ENCODE data around the gene PBX4.
A peak's percentile ranks its signal among the peaks of the same experiment; 100 is the strongest.
"Not testable (repeated sequence)": the region's sequence is repeated elsewhere in the genome, so short reads cannot be mapped to it uniquely, and the experiment has no call there.

The PBX4 gene

DNA sequence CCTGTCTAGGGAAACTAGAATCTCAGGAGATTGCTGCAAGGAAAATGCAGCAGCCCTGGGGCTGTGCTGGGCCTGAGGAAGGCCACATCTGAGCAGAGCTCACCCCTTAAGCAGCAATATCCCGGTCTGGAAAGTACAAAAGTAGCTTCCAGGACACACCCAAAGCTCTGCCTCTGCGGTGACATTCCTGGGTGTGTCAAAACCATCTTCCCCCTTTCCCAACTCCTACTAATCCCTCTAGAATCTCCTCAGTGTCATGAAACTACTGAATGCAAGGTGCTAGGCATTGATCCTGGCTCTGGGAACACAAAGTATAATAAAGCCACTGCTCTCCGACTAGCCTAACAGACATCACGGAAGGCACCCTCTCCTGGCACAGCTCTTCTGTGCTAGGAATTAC lies 5.0 kb downstream of the PBX4 start:
- no peaks in the 10 kb centered on the region for H4K20me1 ChIP-seq
- no peak overlapping the region for H3K4me3 ChIP-seq
- no peak overlapping the region for H3K4me2 ChIP-seq
- TF ChIP-seq Cebpa-rat (IDR thresholded peaks at IDR 0.05): no peak
- no peak overlapping the region for H3K27ac ChIP-seq
- H3K27me3 ChIP-seq: no peaks in the 10 kb centered on the region
- H3K4me1 ChIP-seq: peaks cover 20% of the 10 kb centered on the region
- H3K9me3 ChIP-seq: no peaks in the 10 kb centered on the region
- H3K9ac ChIP-seq: no peak overlapping the region
- no peaks in the 10 kb centered on the region for H3K36me3 ChIP-seq

DNA sequence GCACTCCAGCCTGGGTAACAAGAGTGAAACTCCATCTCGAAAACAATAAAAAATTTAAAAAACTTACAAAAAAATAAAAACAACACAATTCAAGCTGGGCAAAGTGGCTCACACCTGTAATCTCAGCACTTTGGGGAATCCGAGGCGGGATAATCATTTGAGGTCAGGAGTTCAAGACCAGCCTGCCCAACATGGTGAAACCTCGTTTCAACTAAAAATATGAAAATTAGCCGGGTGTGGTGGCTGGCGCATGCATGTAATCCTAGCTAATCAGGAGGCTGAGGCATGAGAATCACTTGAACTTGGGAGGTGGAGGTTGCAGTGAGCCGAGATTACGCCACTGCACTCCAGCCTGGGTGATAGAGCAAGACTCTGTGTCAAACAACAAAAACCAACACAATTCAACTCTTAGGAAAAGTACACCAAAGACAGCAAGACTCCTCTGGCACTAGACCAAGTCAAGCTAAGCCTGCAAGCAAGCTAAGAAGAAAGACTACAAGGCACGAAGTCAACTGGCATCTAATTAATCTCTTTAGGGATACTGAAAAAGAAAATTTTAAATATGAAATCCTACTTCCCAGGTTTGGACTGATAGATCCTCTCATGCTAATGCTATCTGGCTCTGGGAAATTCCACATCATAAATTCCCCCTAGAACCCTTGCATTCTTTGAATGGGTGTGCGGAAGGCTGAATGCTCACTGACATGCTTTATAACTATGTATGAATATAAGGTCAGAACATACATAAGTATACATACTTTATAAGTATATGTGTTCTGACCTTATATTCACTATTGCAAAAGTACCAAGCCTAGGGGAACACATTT lies 7.9 kb downstream of the PBX4 start:
- Histone ChIP-seq H4K20me1 (no peaks in the 10 kb centered on the region), H3K9me3 (no peaks in the 10 kb centered on the region), H3K27me3 (no peaks in the 10 kb centered on the region), H3K4me3 (no peak overlapping the region), H3K9ac (no peak overlapping the region), H3K4me2 (no peak overlapping the region), H3K36me3 (no peaks in the 10 kb centered on the region), H3K27ac (no peak overlapping the region), H3K4me1 (peaks cover 21% of the 10 kb centered on the region)
- no peak for TF ChIP-seq Cebpa-rat (IDR thresholded peaks at IDR 0.05)

DNA sequence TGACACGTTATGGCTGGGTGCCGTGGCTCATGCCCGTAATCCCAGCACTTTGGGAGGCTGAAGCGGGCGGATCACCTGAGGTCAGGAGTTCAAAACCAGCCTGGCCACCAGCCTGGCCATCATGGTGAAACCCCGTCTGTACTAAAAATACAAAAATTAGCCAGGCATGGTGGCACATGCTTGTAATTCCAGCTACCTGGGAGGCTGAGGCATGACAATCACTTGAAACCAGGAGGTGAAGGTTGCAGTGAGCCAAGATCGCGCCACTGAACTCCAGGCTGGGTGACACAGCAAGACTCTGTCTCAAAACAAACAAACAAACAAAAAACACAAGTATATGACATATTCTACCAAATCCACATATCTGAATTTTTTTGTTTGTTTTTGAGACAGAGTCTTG lies 11.8 kb downstream of the PBX4 start:
- not testable (repeated sequence) for H3K9ac ChIP-seq, H4K20me1 ChIP-seq, H3K9me3 ChIP-seq, H3K36me3 ChIP-seq, H3K27me3 ChIP-seq, H3K4me3 ChIP-seq
- Histone ChIP-seq H3K4me1 (peaks cover 38% of the 10 kb centered on the region), H3K4me2 (peak overlapping the region; percentile 29; the same call in 1 of the 2 replicates), H3K27ac (peak overlapping the region; percentile 63; the same call in 1 of the 2 replicates)

DNA sequence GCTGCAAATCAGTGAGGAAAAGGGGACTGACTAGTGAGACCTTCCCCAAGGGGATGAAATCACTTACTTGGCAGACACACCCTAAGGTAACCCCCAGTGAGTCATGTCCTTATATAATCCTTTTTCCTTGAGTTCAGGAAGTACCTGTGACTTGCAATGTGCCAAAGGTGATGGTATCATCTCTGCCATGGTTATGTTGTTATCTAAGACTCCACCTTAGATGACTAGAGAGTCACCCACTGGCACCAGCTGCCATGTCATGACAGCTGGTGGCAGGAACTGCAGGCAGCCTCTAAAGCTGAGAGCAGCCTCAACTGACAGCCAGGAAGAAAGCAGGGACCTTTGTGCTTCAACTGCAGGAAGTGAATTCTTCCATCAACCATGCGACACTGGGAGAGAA lies 12.5 kb downstream of the PBX4 start:
- no peak overlapping the region for H3K9ac ChIP-seq
- no peaks in the 10 kb centered on the region for H3K36me3 ChIP-seq
- H4K20me1 ChIP-seq: no peaks in the 10 kb centered on the region
- peak overlapping the region; percentile 29 for H3K4me2 ChIP-seq
- no peaks in the 10 kb centered on the region for H3K9me3 ChIP-seq
- H3K4me1 ChIP-seq: peaks cover 45% of the 10 kb centered on the region
- no peak overlapping the region for H3K4me3 ChIP-seq
- H3K27me3 ChIP-seq: no peaks in the 10 kb centered on the region
- TF ChIP-seq Cebpa-rat (IDR thresholded peaks at IDR 0.05): no peak
- H3K27ac ChIP-seq: peak overlapping the region; percentile 63

DNA sequence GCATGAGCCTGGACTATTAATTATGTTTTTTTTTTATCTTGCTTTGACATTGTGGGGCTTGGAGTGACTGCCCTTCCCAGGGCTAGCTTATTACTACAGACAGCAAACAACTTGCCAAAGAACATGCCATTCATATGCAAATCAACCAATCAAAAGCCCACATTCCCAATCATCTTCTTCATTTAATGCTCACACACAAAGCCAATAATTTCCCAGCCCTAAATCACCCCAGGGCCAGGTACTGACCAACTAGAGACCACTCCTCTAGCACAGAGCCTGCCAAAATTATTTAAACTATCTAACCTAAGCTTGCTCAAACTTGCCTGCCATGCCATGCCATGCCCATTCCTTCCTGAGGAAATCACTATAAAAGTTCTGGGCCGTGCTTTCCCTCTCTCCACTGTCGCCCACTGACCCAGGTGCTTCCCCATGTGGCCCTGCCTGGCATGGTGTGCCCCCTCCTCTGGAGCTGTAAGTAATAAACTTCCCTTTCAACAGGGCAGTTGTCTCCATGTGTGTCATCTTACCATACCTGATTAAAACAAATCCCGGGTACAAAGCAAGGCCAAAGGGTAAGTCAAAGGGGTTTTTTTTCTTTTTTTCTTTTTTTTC lies 15.7 kb downstream of the PBX4 start:
- no peaks in the 10 kb centered on the region for H4K20me1 ChIP-seq
- no peak overlapping the region for H3K4me3 ChIP-seq
- H3K36me3 ChIP-seq: no peaks in the 10 kb centered on the region
- H3K4me1 ChIP-seq: peaks cover 61% of the 10 kb centered on the region
- H3K9me3 ChIP-seq: no peaks in the 10 kb centered on the region
- 0 out of 2 replicates have a peak overlapping the region, but pooled peaks have one; percentile 7 for H3K27ac ChIP-seq
- no peak overlapping the region for H3K9ac ChIP-seq
- no peaks in the 10 kb centered on the region for H3K27me3 ChIP-seq
- peak overlapping the region; percentile 29 for H3K4me2 ChIP-seq
- no peak for TF ChIP-seq Cebpa-rat (IDR thresholded peaks at IDR 0.05)

DNA sequence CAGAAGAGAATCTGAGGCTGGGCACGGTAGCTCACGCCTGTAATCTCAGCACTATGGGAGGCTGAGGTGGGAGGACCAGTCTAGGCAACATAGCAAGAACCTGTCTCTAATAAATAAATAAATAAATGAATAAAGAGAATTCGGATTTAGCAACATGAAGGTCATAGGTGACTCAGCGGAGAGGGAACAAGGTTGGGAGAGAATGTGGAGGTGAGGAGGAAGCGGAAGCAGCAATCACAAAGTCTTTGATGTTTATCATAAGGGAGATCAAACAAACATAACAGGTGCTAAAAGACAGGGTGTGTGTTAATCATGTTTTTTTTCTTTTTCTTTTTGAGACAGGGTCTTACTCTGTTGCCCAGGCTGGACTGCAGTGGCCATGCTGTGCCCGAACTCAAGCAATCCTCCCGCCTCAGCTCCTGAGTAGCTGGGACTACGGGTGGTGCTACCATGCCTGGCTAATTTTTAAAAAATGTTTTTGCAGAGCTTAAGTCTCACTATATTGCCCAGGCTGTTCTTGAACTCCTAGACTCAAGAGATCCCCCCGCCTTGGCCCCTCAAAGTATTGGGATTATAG lies 16.3 kb downstream of the PBX4 start:
- Histone ChIP-seq H3K4me3 (no peak overlapping the region), H3K4me2 (no peak overlapping the region), H3K9ac (no peak overlapping the region), H4K20me1 (no peaks in the 10 kb centered on the region), H3K4me1 (peaks cover 67% of the 10 kb centered on the region), H3K27ac (0 out of 2 replicates have a peak overlapping the region, but pooled peaks have one; percentile 7), H3K27me3 (no peaks in the 10 kb centered on the region), H3K9me3 (no peaks in the 10 kb centered on the region), H3K36me3 (no peaks in the 10 kb centered on the region)
- TF ChIP-seq Cebpa-rat (IDR thresholded peaks at IDR 0.05): no peak

DNA sequence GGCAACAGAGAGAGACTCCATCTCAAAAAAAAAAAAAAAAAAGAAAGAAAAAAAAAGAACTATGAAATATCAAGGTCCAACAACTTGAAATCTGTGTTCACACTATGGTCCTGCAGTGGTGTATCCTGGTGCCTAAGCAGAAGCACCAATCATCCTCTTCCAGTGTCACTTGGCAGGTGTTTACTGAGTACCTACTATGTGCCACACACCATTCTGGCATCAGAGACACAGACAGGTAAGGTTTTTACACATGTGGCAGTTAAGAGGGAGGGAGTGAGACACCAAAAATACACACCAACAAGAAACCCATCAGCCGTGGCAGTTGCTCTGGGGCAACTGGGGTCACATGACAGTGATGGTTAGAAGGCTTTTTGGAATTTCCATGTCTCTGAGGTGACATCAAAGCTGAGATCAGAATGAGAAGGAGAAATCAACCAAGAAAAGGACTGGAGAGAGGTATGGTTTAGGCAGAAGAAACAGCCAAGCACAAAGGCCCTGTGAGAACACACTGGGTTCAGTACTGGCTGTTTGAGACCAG lies 17.6 kb downstream of the PBX4 start:
- no peaks in the 10 kb centered on the region for H3K36me3 ChIP-seq
- H3K27me3 ChIP-seq: no peaks in the 10 kb centered on the region
- H3K9ac ChIP-seq: no peak overlapping the region
- TF ChIP-seq Cebpa-rat (IDR thresholded peaks at IDR 0.05): no peak
- peaks cover 72% of the 10 kb centered on the region for H3K4me1 ChIP-seq
- peak overlapping the region; percentile 57 for H3K4me2 ChIP-seq
- H3K4me3 ChIP-seq: no peak overlapping the region
- H3K9me3 ChIP-seq: no peaks in the 10 kb centered on the region
- peak overlapping the region; percentile 29; the same call in 1 of the 2 replicates for H3K27ac ChIP-seq
- no peaks in the 10 kb centered on the region for H4K20me1 ChIP-seq

DNA sequence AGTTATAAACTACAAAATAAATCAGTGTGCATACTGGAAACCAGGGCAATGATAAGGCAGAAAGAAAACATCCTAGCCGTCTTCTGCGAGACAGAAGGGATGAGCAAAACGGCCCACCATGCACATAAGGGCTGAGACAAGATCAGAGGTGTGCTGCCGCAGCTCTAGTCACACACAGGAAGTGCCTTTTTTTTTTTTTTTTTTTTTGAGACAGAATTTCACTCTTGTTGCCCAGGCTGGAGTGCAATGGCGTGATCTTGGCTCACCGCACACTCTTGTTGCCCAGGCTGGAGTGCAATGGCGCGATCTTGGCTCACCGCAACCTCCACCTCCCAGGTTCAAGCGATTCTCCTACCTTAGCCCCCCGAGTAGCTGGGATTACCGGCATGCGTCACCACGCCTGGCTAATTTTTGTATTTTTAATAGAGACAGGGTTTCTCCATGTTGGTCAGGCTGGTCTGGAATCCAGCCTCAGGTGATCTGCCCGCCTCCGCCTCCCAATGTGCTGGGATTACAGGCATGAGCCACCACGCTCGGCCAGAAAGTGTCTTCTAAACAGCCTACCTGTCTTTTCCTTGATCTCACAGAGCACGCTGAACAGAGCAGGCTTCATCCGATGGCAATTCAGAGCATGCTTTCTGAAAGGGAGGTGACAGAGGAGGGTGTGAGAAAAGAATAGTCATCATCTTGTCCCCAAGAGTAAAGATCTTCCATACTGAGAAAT lies 19.6 kb downstream of the PBX4 start:
- not testable (repeated sequence) for H3K36me3 ChIP-seq, H4K20me1 ChIP-seq, H3K9me3 ChIP-seq, H3K4me3 ChIP-seq, H3K9ac ChIP-seq, H3K27me3 ChIP-seq
- Histone ChIP-seq H3K27ac (0 out of 2 replicates have a peak overlapping the region, but pooled peaks have one; percentile 53), H3K4me2 (peak overlapping the region; percentile 54), H3K4me1 (peaks cover 77% of the 10 kb centered on the region)

DNA sequence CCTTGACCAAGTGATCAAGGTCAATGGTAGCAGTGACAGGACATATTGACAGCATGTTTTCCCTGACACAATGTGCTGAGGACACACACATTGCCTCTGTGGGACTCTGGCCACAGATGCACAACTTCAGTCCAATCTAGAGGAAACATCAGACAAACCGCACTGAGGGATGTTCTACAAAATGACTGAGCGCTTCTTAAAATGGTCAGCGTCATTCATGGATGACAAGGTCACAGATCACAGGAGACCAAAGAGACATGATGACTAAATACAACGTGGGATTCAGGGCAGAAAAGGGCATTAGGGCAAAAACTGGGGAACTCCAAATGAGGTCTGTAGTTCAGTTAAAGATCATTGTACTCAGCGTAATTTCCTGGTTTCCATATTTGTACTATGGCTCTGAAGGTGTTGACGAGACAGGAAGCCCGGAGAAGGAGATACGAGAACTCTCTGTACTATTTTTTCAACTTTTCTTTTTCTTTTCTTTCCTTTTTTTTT lies 20.6 kb downstream of the PBX4 start:
- peak overlapping the region; percentile 41 for H3K27ac ChIP-seq
- peak overlapping the region; percentile 54 for H3K4me2 ChIP-seq
- no peaks in the 10 kb centered on the region for H3K9me3 ChIP-seq
- H3K27me3 ChIP-seq: no peaks in the 10 kb centered on the region
- no peak overlapping the region for H3K9ac ChIP-seq
- no peak overlapping the region for H3K4me3 ChIP-seq
- no peaks in the 10 kb centered on the region for H4K20me1 ChIP-seq
- peaks cover 70% of the 10 kb centered on the region for H3K4me1 ChIP-seq
- peaks cover 9% of the 10 kb centered on the region; the same call in 1 of the 2 replicates for H3K36me3 ChIP-seq
- no peak for TF ChIP-seq Cebpa-rat (IDR thresholded peaks at IDR 0.05)
